ENCODE results near the gene JAG1. TPM values are rescaled to one million over a fixed set of nuclear protein-coding genes. Genes with fewer than 3 reads are reported as not detected.

Gene JAG1
- total RNA-seq, 1 experiment from 2014 or later, result 45.2 TPM

DNA sequence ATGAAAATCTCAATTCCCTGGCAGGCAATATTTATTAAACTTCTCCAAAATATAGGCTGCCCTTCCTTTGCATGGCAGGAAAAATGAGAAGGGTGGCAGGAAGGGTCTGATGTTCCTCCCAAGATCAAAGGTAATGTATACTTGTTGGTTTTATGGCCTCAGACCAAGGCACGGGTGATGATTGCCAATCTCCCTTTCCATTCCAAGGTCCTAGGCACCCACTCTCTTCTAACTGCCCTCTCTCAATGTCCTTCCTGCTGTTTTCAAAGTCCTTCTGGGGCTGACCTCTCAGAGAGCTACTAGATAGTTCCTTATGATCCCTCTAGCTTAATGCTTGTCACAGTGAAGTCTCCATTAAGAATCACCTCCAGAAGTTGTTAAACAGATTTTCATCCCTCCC is 15.6 kb upstream of the JAG1 start:
- ChIA-PET CTCF (interaction anchor here (1.0 to 3.1 kb wide), 2 partner anchors 10 to 14 kb away, joined by 3 to 22 read pairs; partner anchors contain the start of gene JAG1), POLR2A (no interaction called here)
- no peaks in the 10 kb centered on the region for H3K9me3 Mint-ChIP-seq
- H3K4me1 Mint-ChIP-seq, result peaks cover 23% of the 10 kb centered on the region
- no peak overlapping the region for H3K27ac Mint-ChIP-seq
- DNase-seq (ENCODE audit: low spot score), result no peak
- no peaks in the 10 kb centered on the region for H3K27me3 Mint-ChIP-seq (ENCODE audit: low read depth)
- H3K36me3 Mint-ChIP-seq, result no peaks in the 10 kb centered on the region
- TF ChIP-seq CREM (CRISPR knock-in tag; IDR thresholded peaks at IDR 0.05) (no peak), FOXJ3 (CRISPR knock-in tag; IDR thresholded peaks at IDR 0.05; ENCODE audit: borderline replicate concordance) (no peak), FOXP4 (CRISPR knock-in tag; IDR thresholded peaks at IDR 0.05) (no peak), ZNF219 (CRISPR knock-in tag; IDR thresholded peaks at IDR 0.05; ENCODE audit: borderline replicate concordance) (no peak), MYBL2 (CRISPR knock-in tag; IDR thresholded peaks at IDR 0.05) (no peak), SMAD4 (CRISPR knock-in tag; IDR thresholded peaks at IDR 0.05) (no peak), NR1H2 (CRISPR knock-in tag; IDR thresholded peaks at IDR 0.05) (no peak), ZNF671 (CRISPR knock-in tag; IDR thresholded peaks at IDR 0.05) (no peak), USF2 (CRISPR knock-in tag; IDR thresholded peaks at IDR 0.05) (no peak), FOXP1 (CRISPR knock-in tag; IDR thresholded peaks at IDR 0.05; ENCODE audit: borderline replicate concordance) (no peak), MLX (CRISPR knock-in tag; IDR thresholded peaks at IDR 0.05) (no peak)
- TF ChIP-seq, protein P1, sequence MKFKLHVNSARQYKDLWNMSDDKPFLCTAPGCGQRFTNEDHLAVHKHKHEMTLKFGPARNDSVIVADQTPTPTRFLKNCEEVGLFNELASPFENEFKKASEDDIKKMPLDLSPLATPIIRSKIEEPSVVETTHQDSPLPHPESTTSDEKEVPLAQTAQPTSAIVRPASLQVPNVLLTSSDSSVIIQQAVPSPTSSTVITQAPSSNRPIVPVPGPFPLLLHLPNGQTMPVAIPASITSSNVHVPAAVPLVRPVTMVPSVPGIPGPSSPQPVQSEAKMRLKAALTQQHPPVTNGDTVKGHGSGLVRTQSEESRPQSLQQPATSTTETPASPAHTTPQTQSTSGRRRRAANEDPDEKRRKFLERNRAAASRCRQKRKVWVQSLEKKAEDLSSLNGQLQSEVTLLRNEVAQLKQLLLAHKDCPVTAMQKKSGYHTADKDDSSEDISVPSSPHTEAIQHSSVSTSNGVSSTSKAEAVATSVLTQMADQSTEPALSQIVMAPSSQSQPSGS (CRISPR knock-in tag; IDR thresholded peaks at IDR 0.05; ENCODE audit: borderline replicate concordance, low read depth), result no peak
- TF ChIP-seq, protein P2, sequence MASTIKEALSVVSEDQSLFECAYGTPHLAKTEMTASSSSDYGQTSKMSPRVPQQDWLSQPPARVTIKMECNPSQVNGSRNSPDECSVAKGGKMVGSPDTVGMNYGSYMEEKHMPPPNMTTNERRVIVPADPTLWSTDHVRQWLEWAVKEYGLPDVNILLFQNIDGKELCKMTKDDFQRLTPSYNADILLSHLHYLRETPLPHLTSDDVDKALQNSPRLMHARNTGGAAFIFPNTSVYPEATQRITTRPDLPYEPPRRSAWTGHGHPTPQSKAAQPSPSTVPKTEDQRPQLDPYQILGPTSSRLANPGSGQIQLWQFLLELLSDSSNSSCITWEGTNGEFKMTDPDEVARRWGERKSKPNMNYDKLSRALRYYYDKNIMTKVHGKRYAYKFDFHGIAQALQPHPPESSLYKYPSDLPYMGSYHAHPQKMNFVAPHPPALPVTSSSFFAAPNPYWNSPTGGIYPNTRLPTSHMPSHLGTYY (CRISPR knock-in tag; IDR thresholded peaks at IDR 0.05), result no peak
- TF ChIP-seq, protein P3, sequence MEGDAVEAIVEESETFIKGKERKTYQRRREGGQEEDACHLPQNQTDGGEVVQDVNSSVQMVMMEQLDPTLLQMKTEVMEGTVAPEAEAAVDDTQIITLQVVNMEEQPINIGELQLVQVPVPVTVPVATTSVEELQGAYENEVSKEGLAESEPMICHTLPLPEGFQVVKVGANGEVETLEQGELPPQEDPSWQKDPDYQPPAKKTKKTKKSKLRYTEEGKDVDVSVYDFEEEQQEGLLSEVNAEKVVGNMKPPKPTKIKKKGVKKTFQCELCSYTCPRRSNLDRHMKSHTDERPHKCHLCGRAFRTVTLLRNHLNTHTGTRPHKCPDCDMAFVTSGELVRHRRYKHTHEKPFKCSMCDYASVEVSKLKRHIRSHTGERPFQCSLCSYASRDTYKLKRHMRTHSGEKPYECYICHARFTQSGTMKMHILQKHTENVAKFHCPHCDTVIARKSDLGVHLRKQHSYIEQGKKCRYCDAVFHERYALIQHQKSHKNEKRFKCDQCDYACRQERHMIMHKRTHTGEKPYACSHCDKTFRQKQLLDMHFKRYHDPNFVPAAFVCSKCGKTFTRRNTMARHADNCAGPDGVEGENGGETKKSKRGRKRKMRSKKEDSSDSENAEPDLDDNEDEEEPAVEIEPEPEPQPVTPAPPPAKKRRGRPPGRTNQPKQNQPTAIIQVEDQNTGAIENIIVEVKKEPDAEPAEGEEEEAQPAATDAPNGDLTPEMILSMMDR (IDR thresholded peaks at IDR 0.05), result no peak
- TF ChIP-seq, protein P4, sequence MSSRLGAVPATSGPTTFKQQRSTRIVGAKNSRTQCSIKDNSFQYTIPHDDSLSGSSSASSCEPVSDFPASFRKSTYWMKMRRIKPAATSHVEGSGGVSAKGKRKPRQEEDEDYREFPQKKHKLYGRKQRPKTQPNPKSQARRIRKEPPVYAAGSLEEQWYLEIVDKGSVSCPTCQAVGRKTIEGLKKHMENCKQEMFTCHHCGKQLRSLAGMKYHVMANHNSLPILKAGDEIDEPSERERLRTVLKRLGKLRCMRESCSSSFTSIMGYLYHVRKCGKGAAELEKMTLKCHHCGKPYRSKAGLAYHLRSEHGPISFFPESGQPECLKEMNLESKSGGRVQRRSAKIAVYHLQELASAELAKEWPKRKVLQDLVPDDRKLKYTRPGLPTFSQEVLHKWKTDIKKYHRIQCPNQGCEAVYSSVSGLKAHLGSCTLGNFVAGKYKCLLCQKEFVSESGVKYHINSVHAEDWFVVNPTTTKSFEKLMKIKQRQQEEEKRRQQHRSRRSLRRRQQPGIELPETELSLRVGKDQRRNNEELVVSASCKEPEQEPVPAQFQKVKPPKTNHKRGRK (CRISPR knock-in tag; IDR thresholded peaks at IDR 0.05; ENCODE audit: borderline replicate concordance), result no peak
- TF ChIP-seq, protein P5, sequence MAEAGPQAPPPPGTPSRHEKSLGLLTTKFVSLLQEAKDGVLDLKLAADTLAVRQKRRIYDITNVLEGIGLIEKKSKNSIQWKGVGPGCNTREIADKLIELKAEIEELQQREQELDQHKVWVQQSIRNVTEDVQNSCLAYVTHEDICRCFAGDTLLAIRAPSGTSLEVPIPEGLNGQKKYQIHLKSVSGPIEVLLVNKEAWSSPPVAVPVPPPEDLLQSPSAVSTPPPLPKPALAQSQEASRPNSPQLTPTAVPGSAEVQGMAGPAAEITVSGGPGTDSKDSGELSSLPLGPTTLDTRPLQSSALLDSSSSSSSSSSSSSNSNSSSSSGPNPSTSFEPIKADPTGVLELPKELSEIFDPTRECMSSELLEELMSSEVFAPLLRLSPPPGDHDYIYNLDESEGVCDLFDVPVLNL (CRISPR knock-in tag; IDR thresholded peaks at IDR 0.05; ENCODE audit: borderline replicate concordance, low read depth), result no peak
- TF ChIP-seq, protein P6, sequence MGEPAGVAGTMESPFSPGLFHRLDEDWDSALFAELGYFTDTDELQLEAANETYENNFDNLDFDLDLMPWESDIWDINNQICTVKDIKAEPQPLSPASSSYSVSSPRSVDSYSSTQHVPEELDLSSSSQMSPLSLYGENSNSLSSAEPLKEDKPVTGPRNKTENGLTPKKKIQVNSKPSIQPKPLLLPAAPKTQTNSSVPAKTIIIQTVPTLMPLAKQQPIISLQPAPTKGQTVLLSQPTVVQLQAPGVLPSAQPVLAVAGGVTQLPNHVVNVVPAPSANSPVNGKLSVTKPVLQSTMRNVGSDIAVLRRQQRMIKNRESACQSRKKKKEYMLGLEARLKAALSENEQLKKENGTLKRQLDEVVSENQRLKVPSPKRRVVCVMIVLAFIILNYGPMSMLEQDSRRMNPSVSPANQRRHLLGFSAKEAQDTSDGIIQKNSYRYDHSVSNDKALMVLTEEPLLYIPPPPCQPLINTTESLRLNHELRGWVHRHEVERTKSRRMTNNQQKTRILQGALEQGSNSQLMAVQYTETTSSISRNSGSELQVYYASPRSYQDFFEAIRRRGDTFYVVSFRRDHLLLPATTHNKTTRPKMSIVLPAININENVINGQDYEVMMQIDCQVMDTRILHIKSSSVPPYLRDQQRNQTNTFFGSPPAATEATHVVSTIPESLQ (CRISPR knock-in tag; IDR thresholded peaks at IDR 0.05), result no peak
- ATAC-seq, result no peak
- H3K4me3 Mint-ChIP-seq, result no peak overlapping the region
